GM12878 (cell line): Measurements from ENCODE around the gene MGME1. TPM values are rescaled to one million over a fixed set of nuclear protein-coding genes. Genes with fewer than 3 reads are reported as not detected.
A peak's percentile ranks its signal among the peaks of the same experiment; 100 is the strongest.

ENCODE experiments used
- BCL3 ChIP-seq: IDR thresholded peaks from 2 replicates; pipeline ENCODE4 v1.6.1; 2011; ENCODE audit warnings: borderline replicate concordance, low read depth, mild to moderate bottlenecking, moderate library complexity, low read length; ENCODE audit not compliant: insufficient read depth, poor library complexity, severe bottlenecking
- CHD1 ChIP-seq: IDR thresholded peaks from 2 replicates; pipeline ENCODE4 v1.6.1; 2012; ENCODE audit warnings: low read depth, low read length, improper control_type of control experiment
- EED ChIP-seq: sonication (generic); IDR thresholded peaks from 2 replicates; pipeline ENCODE4 v1.6.1; 2016; ENCODE audit warnings: antibody characterized with exemption, low read depth
- EZH2 ChIP-seq: IDR thresholded peaks from 2 replicates; pipeline ENCODE4 v1.6.1; 2012; ENCODE audit warnings: low read depth, mild to moderate bottlenecking, control low read depth, inconsistent platforms, low read length, borderline replicate concordance; ENCODE audit not compliant: control insufficient read depth
- HCFC1 ChIP-seq: fragments of 150-350 bp; IDR thresholded peaks from 2 replicates; pipeline ENCODE4 v1.6.1; 2014; ENCODE audit warnings: low read length
- HDAC6 ChIP-seq: fragments of 200-600 bp; sonication (generic); IDR thresholded peaks from one replicate; pipeline ENCODE4 v1.8.0; 2017; ENCODE audit warnings: antibody characterized with exemption; ENCODE audit not compliant: unreplicated experiment
- HDGF ChIP-seq: fragments of 450-650 bp; IDR thresholded peaks from 2 replicates; pipeline ENCODE4 v1.6.1; 2016; ENCODE audit warnings: antibody characterized with exemption
- HSF1 ChIP-seq: fragments of 150-350 bp; IDR thresholded peaks from 2 replicates; pipeline ENCODE4 v1.6.1; 2014; ENCODE audit warnings: mild to moderate bottlenecking, low read depth, low read length
- NR2F1 ChIP-seq: fragments of 450-650 bp; conservative IDR thresholded peaks from 2 replicates; pipeline ENCODE4 v1.6.1; 2017; ENCODE audit warnings: mild to moderate bottlenecking
- NRF1 ChIP-seq: conservative IDR thresholded peaks from 2 replicates; pipeline ENCODE4 v1.6.1; 2011; ENCODE audit warnings: mild to moderate bottlenecking, low read depth, low read length, improper control_type of control experiment
- PBX3 ChIP-seq: IDR thresholded peaks from 2 replicates; pipeline ENCODE4 v1.6.1; 2011; ENCODE audit warnings: mild to moderate bottlenecking, low read depth, low read length, moderate library complexity; ENCODE audit not compliant: insufficient replicate concordance
- POLR2A ChIP-seq: IDR thresholded peaks from 2 replicates; pipeline ENCODE4 v1.6.1; 2011; ENCODE audit warnings: low read depth, mild to moderate bottlenecking, low read length
- POLR2AphosphoS2 ChIP-seq: IDR thresholded peaks from 2 replicates; pipeline ENCODE4 v1.6.1; 2011; ENCODE audit warnings: low read depth, mild to moderate bottlenecking, low read length, improper control_type of control experiment, moderate library complexity
- POLR2AphosphoS5 ChIP-seq: IDR thresholded peaks from 2 replicates; pipeline ENCODE4 v1.6.1; 2011; ENCODE audit warnings: mild to moderate bottlenecking, low read length, inconsistent platforms
- RAD51 ChIP-seq: fragments of 450-650 bp; IDR thresholded peaks from 2 replicates; pipeline ENCODE4 v1.6.1; 2016; ENCODE audit warnings: moderate library complexity, mild to moderate bottlenecking, inconsistent platforms
- RUNX3 ChIP-seq: IDR thresholded peaks from 2 replicates; pipeline ENCODE4 v1.6.1; 2012; ENCODE audit warnings: low read length, inconsistent platforms
- SIX5 ChIP-seq: IDR thresholded peaks from 2 replicates; pipeline ENCODE4 v1.6.1; 2011; ENCODE audit warnings: mild to moderate bottlenecking, low read depth, low read length, moderate library complexity; ENCODE audit not compliant: severe bottlenecking
- TBL1XR1 ChIP-seq: IDR thresholded peaks from 2 replicates; pipeline ENCODE4 v1.6.1; 2012; ENCODE audit warnings: low read depth, low read length, improper control_type of control experiment
- TCF3 ChIP-seq: IDR thresholded peaks from 2 replicates; pipeline ENCODE4 v1.6.1; 2012; ENCODE audit warnings: low read depth, mild to moderate bottlenecking, low read length, borderline replicate concordance; ENCODE audit not compliant: insufficient read depth
- YY1 ChIP-seq: IDR thresholded peaks from 2 replicates; pipeline ENCODE4 v1.6.1; 2011; ENCODE audit warnings: low read depth, mild to moderate bottlenecking, low read length
- ZBTB40 ChIP-seq: fragments of 450-650 bp; IDR thresholded peaks from 2 replicates; pipeline ENCODE4 v1.6.1; 2016; ENCODE audit warnings: mild to moderate bottlenecking, moderate library complexity, borderline replicate concordance
- ZNF274 ChIP-seq: IDR thresholded peaks from one replicate; pipeline ENCODE4 v1.8.0; 2011; ENCODE audit not compliant: insufficient read length, insufficient read depth
- polyA plus RNA-seq, 11 experiments: library from polyadenylated mRNA; depleted of rRNA in 4 of 11; unstranded in 6 of 11; stranded (reverse) in 5 of 11; fragments of >200 nt; fragmentation: Nextera tagmentation in 4 of 11; fragmentation: Illumina TruSeq in 1 of 11; extraction: Ambion mirVana in 4 of 11; extraction: Trizol in 1 of 11; gene quantifications; 1 replicate in 1 of 11; 2 replicates in 10 of 11; pipeline versions ENCODE4 v1.2.1 to v1.2.3, GENCODE V29; 2011 to 2016; ENCODE audit warnings: inconsistent platforms in 2 of 11, missing spikeins in 2 of 11, low read depth in 1 of 11
- total RNA-seq, 4 experiments: library from RNA; depleted of rRNA in 3 of 4; stranded (reverse); fragments of >200 nt in 3 of 4; fragmentation: Illumina TruSeq in 1 of 4; extraction: Trizol in 1 of 4; gene quantifications; 2 replicates each; pipeline versions ENCODE4 v1.2.1 to v1.2.3, GENCODE V29; 2013 to 2021

MGME1 gene
- total and polyA plus RNA-seq, 10 of the 15 experiments (the other 5 are each of a cell fraction or from before 2014, with no cell fraction given): 13.4 to 44.8 (median 30.6) TPM

GRCh38 chr20:17968366-17969277 lies at the start of gene MGME1, which contains the start of gene SNX5 (continued):
- TF ChIP-seq ZBTB40 (peak; percentile 66; the same call in 1 of the 2 replicates), PBX3 (no peak), RAD51 (peak; percentile 87), HSF1 (no peak), POLR2AphosphoS5 (peak; percentile 97), SIX5 (no peak), YY1 (peak; percentile 99), HDAC6 (peak; percentile 41), EED (0 out of 2 replicates have a peak, but pooled peaks have one; percentile 18), POLR2A (peak; percentile 98), CHD1 (peak; percentile 81; the same call in 1 of the 2 replicates), TCF3 (no peak; the same call in 1 of the 2 replicates), HCFC1 (peak; percentile 79), NR2F1 (peak; percentile 67), RUNX3 (peak; percentile 88), TBL1XR1 (no peak), EZH2 (no peak), HDGF (0 out of 2 replicates have a peak, but pooled peaks have one; percentile 40), NRF1 (peak; percentile 17; the same call in 1 of the 2 replicates), ZNF274 (no peak), BCL3 (no peak), POLR2AphosphoS2 (peak; percentile 87; the same call in 1 of the 2 replicates)
